Type B pancreatic cell (in vitro differentiated cells): Measurements from ENCODE around the gene DFFB. TPM values are rescaled to one million over a fixed set of nuclear protein-coding genes. Genes with fewer than 3 reads are reported as not detected.

Experiments used
- DNase-seq: peaks from one replicate; pipeline ENCODE4 v3.0.0; 2021; ENCODE audit warnings: mixed read lengths; ENCODE audit not compliant: unreplicated experiment; ENCODE audit errors: extremely low spot score
- H3K27ac Mint-ChIP-seq: 2 replicates; pipeline ENCODE4 v1.8.0; 2021; ENCODE audit warnings: mild to moderate bottlenecking, mixed read lengths
- H3K27me3 Mint-ChIP-seq: 2 replicates; pipeline ENCODE4 v1.8.0; 2021; ENCODE audit warnings: mixed read lengths
- H3K36me3 Mint-ChIP-seq: 2 replicates; pipeline ENCODE4 v1.8.0; 2021; ENCODE audit warnings: mixed read lengths
- H3K4me1 Mint-ChIP-seq: one replicate; pipeline ENCODE4 v1.8.0; 2021; ENCODE audit warnings: mixed read lengths; ENCODE audit not compliant: unreplicated experiment
- H3K4me3 Mint-ChIP-seq: 2 replicates; pipeline ENCODE4 v1.8.0; 2021; ENCODE audit warnings: mild to moderate bottlenecking, mixed read lengths
- H3K9me3 Mint-ChIP-seq: 2 replicates; pipeline ENCODE4 v1.8.0; 2021; ENCODE audit warnings: mixed read lengths
- CTCF ChIP-seq: fragments of 200-600 bp; sonication (generic); conservative IDR thresholded peaks from 2 replicates; pipeline ENCODE4 v1.5.0; 2021; ENCODE audit warnings: antibody characterized with exemption, mild to moderate bottlenecking
- total RNA-seq: library from RNA; stranded (reverse); gene quantifications from 2 replicates; pipeline ENCODE4 v1.2.1, GENCODE V29; 2021; ENCODE audit warnings: low replicate concordance

Gene DFFB
- total RNA-seq, 1 donor from 2014 or later: 10.6 TPM

GRCh38 chr1:3896396-3897000 is 39.2 kb downstream of the DFFB start:
- peaks cover 5% of the 10 kb centered on the region for H3K9me3 Mint-ChIP-seq
- no peaks in the 10 kb centered on the region for H3K27me3 Mint-ChIP-seq
- H3K36me3 Mint-ChIP-seq: peaks cover 22% of the 10 kb centered on the region
- no peak overlapping the region for H3K27ac Mint-ChIP-seq
- no peak for TF ChIP-seq CTCF
- H3K4me3 Mint-ChIP-seq: no peak overlapping the region
- no peak for DNase-seq
- peaks cover 18% of the 10 kb centered on the region for H3K4me1 Mint-ChIP-seq

- Mint-ChIP-seq H3K27me3 (no peaks in the 10 kb centered on the region), H3K4me3 (peak overlapping the region; percentile 98), H3K36me3 (peaks cover 22% of the 10 kb centered on the region), H3K27ac (peak overlapping the region; percentile 80), H3K4me1 (peaks cover 27% of the 10 kb centered on the region), H3K9me3 (peaks cover 5% of the 10 kb centered on the region)
- no peak for DNase-seq
- no peak for TF ChIP-seq CTCF
Observed at GRCh38 chr1:3898475-3898735, 41.1 kb downstream of the DFFB start.

GRCh38 chr1:3898994-3899753 is 41.9 kb downstream of the DFFB start:
- Mint-ChIP-seq H3K9me3 (peaks cover 5% of the 10 kb centered on the region), H3K27me3 (no peaks in the 10 kb centered on the region), H3K4me3 (peak overlapping the region; percentile 98), H3K36me3 (peaks cover 22% of the 10 kb centered on the region), H3K27ac (peak overlapping the region; percentile 80), H3K4me1 (peaks cover 33% of the 10 kb centered on the region)
- DNase-seq: no peak
- no peak for TF ChIP-seq CTCF

- Mint-ChIP-seq H3K27me3 (no peaks in the 10 kb centered on the region), H3K4me1 (peaks cover 36% of the 10 kb centered on the region), H3K27ac (peak overlapping the region; percentile 100), H3K4me3 (peak overlapping the region; percentile 98), H3K9me3 (peaks cover 5% of the 10 kb centered on the region), H3K36me3 (peaks cover 22% of the 10 kb centered on the region)
- TF ChIP-seq CTCF: peak; percentile 34
- DNase-seq: no peak
Observed at GRCh38 chr1:3899754-3900149, 42.5 kb downstream of the DFFB start.

- Mint-ChIP-seq H3K27ac (peak within 1 kb of the TSS; percentile 100), H3K4me3 (peak within 1 kb of the TSS; percentile 98), H3K36me3 (peaks cover 22% of the 10 kb centered on the region), H3K4me1 (peaks cover 36% of the 10 kb centered on the region), H3K27me3 (no peaks in the 10 kb centered on the region), H3K9me3 (peaks cover 5% of the 10 kb centered on the region)
- peak; percentile 93 for DNase-seq
- no peak for TF ChIP-seq CTCF
Observed at GRCh38 chr1:3900150-3900968, 43.1 kb downstream of the DFFB start, which contains the start of gene C1orf174. TSS of gene C1orf174 (minus strand) at chr1:3900272. CDS start at chr1:3900186, 86 bp downstream.
